OCI-LY1 (cell line): ENCODE data around the gene MEIKIN.

Source experiments
- CTCF ChIP-seq: fragments of 200-600 bp; sonication (generic), shearing (Covaris generic); IDR thresholded peaks from 2 replicates; pipeline ENCODE4 v1.5.1; 2017; ENCODE audit warnings: mild to moderate bottlenecking, antibody characterized with exemption, low read length, moderate library complexity, mixed read lengths
- EZH2 ChIP-seq: fragments of 200-600 bp; sonication (generic), shearing (Covaris generic); IDR thresholded peaks from 2 replicates; pipeline ENCODE4 v1.8.0; 2017; ENCODE audit warnings: borderline replicate concordance, mixed run types, mild to moderate bottlenecking, antibody characterized with exemption, low read length, moderate library complexity, mixed read lengths

- TF ChIP-seq CTCF, result no peak
- no peak for TF ChIP-seq EZH2
These were observed 35.2 kb upstream of the MEIKIN start for GRCh38 chr5:131980696-131981095.
